Psoas muscle (tissue), 8 donors: ENCODE measurements around the gene NPEPL1. TPM values are rescaled to one million over a fixed set of nuclear protein-coding genes. Genes with fewer than 3 reads are reported as not detected.
A peak's percentile ranks its signal among the peaks of the same experiment; 100 is the strongest.

Experiments used
- ATAC-seq, 4 donors: fragments of 200-7000 bp; cut with Tn5 transposase; one replicate each; pipeline ENCODE4 v1.9.1; 2020; ENCODE audit warnings: moderate library complexity in 3 of 4, mild to moderate bottlenecking in 2 of 4
- DNase-seq, 2 donors: peaks; one replicate each; pipeline ENCODE4 v3.0.0-alpha.2; 2020
- H3K27ac ChIP-seq: fragments of 200-600 bp; one replicate; pipeline ENCODE4 v1.8.0; 2022
- H3K27me3 ChIP-seq, 3 donors: fragments of 200-600 bp in 1 of 3; one replicate each; pipeline versions ENCODE4 v1.6.1 to v1.8.0; 2013 to 2022; ENCODE audit warnings: low read length in 2 of 3, mild to moderate bottlenecking in 2 of 3, moderate library complexity in 1 of 3; ENCODE audit not compliant: insufficient read depth in 3 of 3
- H3K36me3 ChIP-seq, 2 donors: fragments of 200-600 bp in 1 of 2; one replicate each; pipeline versions ENCODE4 v1.6.1 to v1.8.0; 2013 to 2022; ENCODE audit warnings: low read depth in 1 of 2, mild to moderate bottlenecking in 1 of 2, moderate library complexity in 1 of 2; ENCODE audit not compliant: insufficient read depth in 1 of 2
- H3K4me1 ChIP-seq: fragments of 200-600 bp; one replicate; pipeline ENCODE4 v1.8.0; 2022
- H3K4me3 ChIP-seq: fragments of 200-600 bp; one replicate; pipeline ENCODE4 v1.8.0; 2022; ENCODE audit warnings: mild to moderate bottlenecking
- H3K9me3 ChIP-seq: fragments of 200-600 bp; one replicate; pipeline ENCODE4 v1.8.0; 2022
- CTCF ChIP-seq: fragments of 200-600 bp; IDR thresholded peaks from one replicate; pipeline ENCODE4 v1.8.0; 2022; ENCODE audit warnings: antibody characterized with exemption
- WGBS, 3 donors: extraction: QIAGEN DNeasy Blood & Tissue Kit; methylation state at CpG; one replicate each; pipeline versions ENCODE4 v1.1.6 to v1.1.7; 2013; 5-methylcytosine and 5-hydroxymethylcytosine counted together
- intact Hi-C, 2 donors: fragments of 100-400 bp; cut with DNase I; formaldehyde crosslinking; loops; one replicate each; pipeline versions ENCODE4 v1.11.0 to v1.14.2; 2022
- polyA plus RNA-seq, 3 donors: library from polyadenylated mRNA; stranded (reverse); fragments of 200-250 nt; gene quantifications; one replicate each; pipeline ENCODE4 v1.2.3, GENCODE V29; 2013
- total RNA-seq, 4 donors: library from RNA; stranded (reverse); fragmentation: NEBNext Ultra II Directional in 2 of 4; extraction: Animal tissue kit (Norgen Biotek cat#: 25700) in 2 of 4; gene quantifications; one replicate each; pipeline versions ENCODE4 v1.2.1 to v1.2.4, GENCODE V29; 2021 to 2023
- donor health status: healthy with polysubstance abuse.
- donor health status: DM: no; HTN: no; CAD: no; lungs with moderate emphysema.
- donor health status: Bipolar disorder and iron deficiency.
- donor health status: healthy.
- donor health status: DM: yes; HTN: yes; CAD: no.
- donor health status: DM: no; HTN: no; CAD: no.
- donor health status: DM: no; HTN: no; CAD: no.
- donor health status: DM: yes; HTN: yes; CAD: no.

NPEPL1 gene
- total and polyA plus RNA-seq, 7 donors: 18.4 to 52.3 (median 36.0) TPM

GRCh38 chr20:58700121-58700821, 7.7 kb downstream of the NPEPL1 start:
- peak in 2 of 4 donors; percentile 27 to 30 for ATAC-seq
- H3K27ac ChIP-seq: no peak overlapping the region
- 87 to 88% (median 87%) methylated on average over 11 of the region's 11 CpGs for WGBS, 3 donors

GRCh38 chr20:58700823-58701222, 8.2 kb downstream of the NPEPL1 start:
- DNase-seq: no peak
- 80 to 88% (median 82%) methylated on average over 11 of the region's 11 CpGs for WGBS, 3 donors
- peak in 1 of 4 donors; percentile 21 for ATAC-seq
- no peaks in the 10 kb centered on the region for H3K4me1 ChIP-seq
- H3K27ac ChIP-seq: no peak overlapping the region
- no peaks in the 10 kb centered on the region for H3K9me3 ChIP-seq
- TF ChIP-seq CTCF: no peak
- no peaks in the 10 kb centered on the region for H3K27me3 ChIP-seq
- H3K4me3 ChIP-seq: no peak overlapping the region
- intact Hi-C loops: no loop called here
- peaks cover 0 to 97% of the 10 kb centered on the region in 2 donors for H3K36me3 ChIP-seq

More at GRCh38 chr20:58700121-58700821, 7.7 kb downstream of the NPEPL1 start:
- no peaks in the 10 kb centered on the region for H3K9me3 ChIP-seq
- H3K27me3 ChIP-seq: no peaks in the 10 kb centered on the region
- H3K4me1 ChIP-seq: no peaks in the 10 kb centered on the region
- intact Hi-C loops: no loop called here
- H3K4me3 ChIP-seq: no peak overlapping the region
- peaks cover 0 to 97% of the 10 kb centered on the region in 2 donors for H3K36me3 ChIP-seq
- TF ChIP-seq CTCF: no peak
- no peak for DNase-seq

- no peak for TF ChIP-seq CTCF
- no peak overlapping the region for H3K27ac ChIP-seq
- DNase-seq (no peak), ATAC-seq (no peak)
- no peak overlapping the region for H3K4me3 ChIP-seq
- intact Hi-C loops: no loop called here
- H3K4me1 ChIP-seq: no peaks in the 10 kb centered on the region
- WGBS, 3 donors: 90 to 92% (median 90%) methylated on average over 27 to 29 of the region's 29 CpGs
- no peaks in the 10 kb centered on the region for H3K9me3 ChIP-seq
- H3K36me3 ChIP-seq: peaks cover 0 to 94% of the 10 kb centered on the region in 2 donors
- H3K27me3 ChIP-seq: no peaks in the 10 kb centered on the region
Observed at GRCh38 chr20:58701431-58702160, 9.0 kb downstream of the NPEPL1 start.

- no peaks in the 10 kb centered on the region for H3K27me3 ChIP-seq
- intact Hi-C loops: no loop called here
- H3K36me3 ChIP-seq: peaks cover 0 to 92% of the 10 kb centered on the region in 2 donors
- H3K9me3 ChIP-seq: no peaks in the 10 kb centered on the region
- DNase-seq (no peak), ATAC-seq (no peak)
- no peak overlapping the region for H3K27ac ChIP-seq
- no peaks in the 10 kb centered on the region for H3K4me1 ChIP-seq
- 86 to 94% (median 92%) methylated on average over 9 of the region's 9 CpGs for WGBS, 3 donors
- H3K4me3 ChIP-seq: no peak overlapping the region
- no peak for TF ChIP-seq CTCF
Observed at GRCh38 chr20:58702161-58702510, 9.5 kb downstream of the NPEPL1 start.
